Fibroblast of mammary gland (primary cell): ENCODE measurements around the gene ITGAD.

Experiments
- DNase-seq: peaks from one replicate; pipeline ENCODE4 v3.0.0-alpha.2; 2010; ENCODE audit warnings: low read depth
- H3K4me3 ChIP-seq: 2 replicates; pipeline ENCODE4 v1.5.1; 2011; ENCODE audit warnings: low read depth, mild to moderate bottlenecking, low read length, moderate library complexity; ENCODE audit not compliant: control insufficient read depth
- TF ChIP-seq, protein P1 (sequence below): conservative IDR thresholded peaks from 2 replicates; pipeline ENCODE4 v1.5.1; 2011; ENCODE audit warnings: low read depth, low read length, inconsistent platforms; ENCODE audit not compliant: control insufficient read depth, insufficient read depth

Gene ITGAD

DNA sequence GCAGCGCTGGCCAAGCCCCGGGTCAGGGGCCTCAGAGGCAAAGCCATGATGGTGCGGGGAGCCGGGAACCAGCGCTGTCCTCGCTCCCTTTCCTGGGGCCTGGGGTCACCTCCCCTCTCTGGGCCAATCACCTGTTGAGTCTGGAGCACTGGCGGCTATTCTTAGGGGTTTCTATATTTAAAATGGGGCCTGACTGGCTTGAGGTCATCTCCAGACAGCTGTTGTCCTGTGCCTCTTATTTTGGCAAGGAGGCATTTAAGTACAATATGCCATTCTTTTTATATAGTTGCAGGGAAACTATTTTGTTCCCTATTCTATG lies 35.1 kb downstream of the ITGAD start, which contains the start of gene COX6A2:
TSS of gene COX6A2 (minus strand) at position 82 of the 319 bp plus-strand sequence. CDS start at position 47, 35 bp downstream.
- TF ChIP-seq, protein P1, sequence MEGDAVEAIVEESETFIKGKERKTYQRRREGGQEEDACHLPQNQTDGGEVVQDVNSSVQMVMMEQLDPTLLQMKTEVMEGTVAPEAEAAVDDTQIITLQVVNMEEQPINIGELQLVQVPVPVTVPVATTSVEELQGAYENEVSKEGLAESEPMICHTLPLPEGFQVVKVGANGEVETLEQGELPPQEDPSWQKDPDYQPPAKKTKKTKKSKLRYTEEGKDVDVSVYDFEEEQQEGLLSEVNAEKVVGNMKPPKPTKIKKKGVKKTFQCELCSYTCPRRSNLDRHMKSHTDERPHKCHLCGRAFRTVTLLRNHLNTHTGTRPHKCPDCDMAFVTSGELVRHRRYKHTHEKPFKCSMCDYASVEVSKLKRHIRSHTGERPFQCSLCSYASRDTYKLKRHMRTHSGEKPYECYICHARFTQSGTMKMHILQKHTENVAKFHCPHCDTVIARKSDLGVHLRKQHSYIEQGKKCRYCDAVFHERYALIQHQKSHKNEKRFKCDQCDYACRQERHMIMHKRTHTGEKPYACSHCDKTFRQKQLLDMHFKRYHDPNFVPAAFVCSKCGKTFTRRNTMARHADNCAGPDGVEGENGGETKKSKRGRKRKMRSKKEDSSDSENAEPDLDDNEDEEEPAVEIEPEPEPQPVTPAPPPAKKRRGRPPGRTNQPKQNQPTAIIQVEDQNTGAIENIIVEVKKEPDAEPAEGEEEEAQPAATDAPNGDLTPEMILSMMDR = no peak
- H3K4me3 ChIP-seq = no peak within 1 kb of the TSS
- no peak for DNase-seq

DNA sequence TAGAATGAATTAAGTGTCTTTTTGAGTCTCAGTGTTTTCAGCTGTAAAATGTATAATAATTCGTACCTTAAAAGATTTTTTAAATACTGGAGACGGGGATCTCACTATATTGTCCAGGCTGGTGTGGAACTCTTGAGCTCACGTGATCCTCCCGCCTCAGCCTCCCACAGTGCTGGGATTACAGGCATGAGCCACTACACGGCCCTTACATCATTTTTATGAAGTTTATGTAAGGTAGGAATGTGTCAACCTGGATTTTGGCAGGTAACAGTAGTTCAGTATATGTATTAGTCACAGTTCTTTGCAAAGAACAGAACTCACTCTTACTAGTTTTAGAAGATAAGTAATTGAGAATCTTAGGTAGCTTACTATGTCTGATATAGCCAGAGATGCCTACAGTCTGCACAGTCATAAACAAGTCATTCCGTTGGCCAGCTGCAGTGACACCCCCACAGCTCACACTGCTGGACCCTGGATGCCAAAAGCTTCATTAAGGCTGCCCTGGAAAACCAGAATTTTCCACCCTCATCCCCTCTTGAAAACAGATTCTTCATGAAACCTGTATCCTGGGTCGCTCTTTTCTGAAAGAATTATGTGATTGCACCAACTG lies 35.6 kb downstream of the ITGAD start:
- no peak overlapping the region for H3K4me3 ChIP-seq
- TF ChIP-seq, protein P1 = no peak
- DNase-seq = no peak

DNA sequence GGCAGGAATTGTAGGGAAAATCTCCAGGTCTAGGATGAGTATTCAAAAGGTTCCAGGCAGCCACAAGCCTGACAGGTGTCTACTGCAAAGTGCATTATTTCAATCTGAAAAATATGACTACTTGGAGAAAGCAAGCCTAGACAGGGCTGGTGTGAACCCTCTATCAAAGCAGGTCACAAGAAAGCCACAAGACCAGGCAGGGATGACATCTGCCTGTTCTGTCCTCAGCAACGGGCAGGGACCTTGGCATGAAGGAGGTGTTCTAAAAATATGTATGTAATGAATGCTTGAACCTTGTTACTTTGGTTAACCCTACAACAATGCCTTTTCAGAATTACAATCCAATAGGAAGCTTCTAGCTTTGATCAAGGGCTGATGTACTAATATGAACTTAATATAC lies 36.2 kb downstream of the ITGAD start:
- DNase-seq = no peak
- TF ChIP-seq, protein P1 = no peak
- H3K4me3 ChIP-seq = no peak overlapping the region

DNA sequence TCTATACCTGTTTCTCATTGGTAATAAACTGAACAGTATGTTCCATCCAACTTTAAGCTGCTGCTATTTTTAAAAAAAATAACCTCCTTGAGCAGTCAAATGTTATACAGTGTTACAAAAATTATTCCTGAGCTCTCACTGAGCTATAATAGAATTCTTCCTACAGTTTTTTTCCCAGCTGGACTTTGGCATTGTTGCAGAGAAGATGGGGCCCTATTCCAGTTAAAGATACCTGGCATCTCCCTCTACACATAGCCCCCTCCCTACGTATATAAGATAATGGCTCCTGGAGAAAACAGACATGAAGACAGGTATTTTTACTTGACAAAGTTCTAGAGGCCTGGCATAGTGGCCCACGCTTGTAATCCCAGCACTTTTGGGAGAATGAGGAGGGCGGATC lies 36.7 kb downstream of the ITGAD start:
- no peak for DNase-seq
- no peak overlapping the region for H3K4me3 ChIP-seq
- TF ChIP-seq, protein P1 = no peak

DNA sequence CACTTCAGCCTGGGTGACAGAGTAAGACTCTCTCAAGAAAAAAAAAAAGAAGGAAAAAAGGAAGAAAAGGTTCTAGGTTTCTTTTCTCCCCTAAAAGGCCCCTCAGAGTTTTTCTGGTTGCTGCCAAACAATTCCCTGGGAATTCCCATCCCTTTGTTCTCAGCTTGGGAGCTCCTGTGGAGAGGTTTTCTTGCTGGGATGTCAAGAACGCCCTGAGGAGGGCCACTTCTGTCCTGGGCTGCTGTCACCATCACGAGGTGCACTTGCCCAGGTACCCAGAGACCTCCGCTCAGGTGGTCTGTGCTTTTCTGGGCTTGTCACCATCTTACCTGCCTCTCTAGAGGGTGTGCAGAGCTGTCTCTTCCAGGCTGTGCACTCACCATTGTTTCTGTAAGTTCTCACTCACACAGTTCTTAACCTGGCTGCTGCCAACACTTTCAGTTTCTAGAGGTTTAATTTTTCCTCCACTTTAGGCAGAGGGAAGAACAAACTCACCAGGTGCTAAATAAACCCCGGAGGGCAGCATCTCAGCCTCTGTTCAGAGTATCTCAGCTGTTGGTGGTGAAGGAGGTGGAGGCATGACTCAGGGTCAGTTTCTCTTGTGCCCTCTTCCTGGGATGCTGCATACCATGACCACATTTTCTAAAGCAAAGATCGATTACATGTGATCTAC lies 37.4 kb downstream of the ITGAD start:
- TF ChIP-seq, protein P1 = no peak
- no peak for DNase-seq
- no peak overlapping the region for H3K4me3 ChIP-seq

DNA sequence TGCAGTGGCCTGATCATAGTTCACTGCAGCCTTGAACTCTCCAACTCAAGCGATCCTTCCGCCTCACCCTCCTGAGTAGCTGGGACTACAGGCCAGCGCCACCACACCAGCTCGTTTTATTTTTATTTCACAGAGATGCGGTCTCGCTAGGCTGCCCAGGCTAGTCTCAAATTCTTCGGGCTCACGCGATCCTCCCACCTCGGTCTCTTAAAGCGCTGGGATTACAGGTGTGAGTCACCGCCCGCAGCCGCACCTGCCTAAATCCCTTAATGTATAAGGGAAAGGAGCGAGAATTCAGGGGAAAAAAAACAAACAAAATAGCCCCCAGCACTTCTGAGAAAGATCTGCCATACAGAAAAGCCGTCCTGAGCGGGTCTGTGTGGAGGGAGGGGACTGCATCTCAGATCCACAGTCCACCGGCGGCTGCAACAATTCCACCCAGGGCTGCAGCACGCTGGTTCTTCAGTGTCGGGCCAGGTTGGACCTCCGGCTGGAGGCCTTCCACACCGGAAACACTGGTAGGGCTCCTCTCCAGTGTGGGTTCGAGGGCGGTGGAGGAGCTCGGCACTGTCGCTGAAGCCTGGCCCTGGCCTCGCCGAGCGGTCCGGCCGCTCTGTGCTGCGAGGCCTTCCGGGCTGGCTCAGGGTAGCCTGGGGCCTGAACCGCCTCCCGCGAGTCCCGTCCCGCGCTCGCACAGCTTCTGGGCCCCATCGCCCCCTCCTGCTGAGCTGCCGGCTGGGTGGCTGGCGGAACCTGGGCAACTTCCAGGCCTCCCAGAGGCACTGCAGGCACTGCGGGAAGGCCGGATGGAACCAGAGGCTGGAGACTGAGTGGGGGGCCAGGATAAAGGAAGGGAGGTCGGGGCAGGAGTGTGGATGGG lies 42.4 kb downstream of the ITGAD start:
- no peak overlapping the region for H3K4me3 ChIP-seq
- DNase-seq = no peak
- TF ChIP-seq, protein P1 = no peak
